ENCODE data around the gene CD93.

The CD93 gene

GRCh38 chr20:23078351-23079015 is 7.6 kb downstream of the CD93 start:
- no peak for TF ChIP-seq CEBPB (IDR thresholded peaks at IDR 0.05)

- TF ChIP-seq REST (IDR thresholded peaks at IDR 0.05; ENCODE audit: low read depth) (no peak), NFIC (IDR thresholded peaks at IDR 0.05) (no peak), ZBTB7A (IDR thresholded peaks at IDR 0.05; ENCODE audit: low read depth) (no peak), CEBPB (IDR thresholded peaks at IDR 0.05) (no peak), TCF12 (IDR thresholded peaks at IDR 0.05; ENCODE audit: low read depth) (no peak), TAF1 (IDR thresholded peaks at IDR 0.05; ENCODE audit: low read depth) (no peak), MAX (IDR thresholded peaks at IDR 0.05) (no peak), USF1 (IDR thresholded peaks at IDR 0.05) (no peak), TEAD4 (IDR thresholded peaks at IDR 0.05) (no peak), CREB1 (IDR thresholded peaks at IDR 0.05; ENCODE audit: low read depth) (no peak), RAD21 (IDR thresholded peaks at IDR 0.05; ENCODE audit: low read depth) (no peak), EGR1 (IDR thresholded peaks at IDR 0.05) (no peak), YY1 (IDR thresholded peaks at IDR 0.05; ENCODE audit: low read depth) (no peak), FOXM1 (IDR thresholded peaks at IDR 0.05; ENCODE audit: borderline replicate concordance, low read depth) (no peak), EP300 (IDR thresholded peaks at IDR 0.05; ENCODE audit: borderline replicate concordance) (no peak)
Measured at GRCh38 chr20:23077277-23077676, 8.8 kb downstream of the CD93 start.

GRCh38 chr20:23074052-23074451 is 12.1 kb downstream of the CD93 start:
- TF ChIP-seq NFIC (IDR thresholded peaks at IDR 0.05) (no peak), USF1 (IDR thresholded peaks at IDR 0.05) (no peak), TEAD4 (IDR thresholded peaks at IDR 0.05) (no peak), CREB1 (IDR thresholded peaks at IDR 0.05; ENCODE audit: low read depth) (no peak), MAX (IDR thresholded peaks at IDR 0.05) (no peak), TAF1 (IDR thresholded peaks at IDR 0.05; ENCODE audit: low read depth) (no peak)

GRCh38 chr20:23072892-23073586 is 13.1 kb downstream of the CD93 start:
- TF ChIP-seq REST (IDR thresholded peaks at IDR 0.05; ENCODE audit: low read depth): no peak
- no peak for TF ChIP-seq EGR1 (IDR thresholded peaks at IDR 0.05)
- TF ChIP-seq TEAD4 (IDR thresholded peaks at IDR 0.05): no peak
- TF ChIP-seq NFIC (IDR thresholded peaks at IDR 0.05): no peak
- no peak for TF ChIP-seq EP300 (IDR thresholded peaks at IDR 0.05; ENCODE audit: borderline replicate concordance)
- TF ChIP-seq YY1 (IDR thresholded peaks at IDR 0.05; ENCODE audit: low read depth): no peak
- no peak for TF ChIP-seq RAD21 (IDR thresholded peaks at IDR 0.05; ENCODE audit: low read depth)
- TF ChIP-seq CREB1 (IDR thresholded peaks at IDR 0.05; ENCODE audit: low read depth): no peak
- no peak for TF ChIP-seq FOXM1 (IDR thresholded peaks at IDR 0.05; ENCODE audit: borderline replicate concordance, low read depth)
- no peak for TF ChIP-seq TAF1 (IDR thresholded peaks at IDR 0.05; ENCODE audit: low read depth)
- TF ChIP-seq TCF12 (IDR thresholded peaks at IDR 0.05; ENCODE audit: low read depth): no peak
- no peak for TF ChIP-seq CEBPB (IDR thresholded peaks at IDR 0.05)
- no peak for TF ChIP-seq USF1 (IDR thresholded peaks at IDR 0.05)
- TF ChIP-seq MAX (IDR thresholded peaks at IDR 0.05): no peak

- TF ChIP-seq REST (IDR thresholded peaks at IDR 0.05; ENCODE audit: low read depth) (no peak), NFIC (IDR thresholded peaks at IDR 0.05) (no peak), ZBTB7A (IDR thresholded peaks at IDR 0.05; ENCODE audit: low read depth) (no peak), TAF1 (IDR thresholded peaks at IDR 0.05; ENCODE audit: low read depth) (no peak), USF1 (IDR thresholded peaks at IDR 0.05) (no peak), EGR1 (IDR thresholded peaks at IDR 0.05) (no peak), YY1 (IDR thresholded peaks at IDR 0.05; ENCODE audit: low read depth) (no peak), CREB1 (IDR thresholded peaks at IDR 0.05; ENCODE audit: low read depth) (no peak), EP300 (IDR thresholded peaks at IDR 0.05; ENCODE audit: borderline replicate concordance) (no peak), MAX (IDR thresholded peaks at IDR 0.05) (no peak), RAD21 (IDR thresholded peaks at IDR 0.05; ENCODE audit: low read depth) (no peak)
Measured at GRCh38 chr20:23071996-23072395, 14.1 kb downstream of the CD93 start.
